ENCODE measurements around the gene AKAP1.
A peak's percentile ranks its signal among the peaks of the same experiment; 100 is the strongest.

Gene AKAP1, protein sequence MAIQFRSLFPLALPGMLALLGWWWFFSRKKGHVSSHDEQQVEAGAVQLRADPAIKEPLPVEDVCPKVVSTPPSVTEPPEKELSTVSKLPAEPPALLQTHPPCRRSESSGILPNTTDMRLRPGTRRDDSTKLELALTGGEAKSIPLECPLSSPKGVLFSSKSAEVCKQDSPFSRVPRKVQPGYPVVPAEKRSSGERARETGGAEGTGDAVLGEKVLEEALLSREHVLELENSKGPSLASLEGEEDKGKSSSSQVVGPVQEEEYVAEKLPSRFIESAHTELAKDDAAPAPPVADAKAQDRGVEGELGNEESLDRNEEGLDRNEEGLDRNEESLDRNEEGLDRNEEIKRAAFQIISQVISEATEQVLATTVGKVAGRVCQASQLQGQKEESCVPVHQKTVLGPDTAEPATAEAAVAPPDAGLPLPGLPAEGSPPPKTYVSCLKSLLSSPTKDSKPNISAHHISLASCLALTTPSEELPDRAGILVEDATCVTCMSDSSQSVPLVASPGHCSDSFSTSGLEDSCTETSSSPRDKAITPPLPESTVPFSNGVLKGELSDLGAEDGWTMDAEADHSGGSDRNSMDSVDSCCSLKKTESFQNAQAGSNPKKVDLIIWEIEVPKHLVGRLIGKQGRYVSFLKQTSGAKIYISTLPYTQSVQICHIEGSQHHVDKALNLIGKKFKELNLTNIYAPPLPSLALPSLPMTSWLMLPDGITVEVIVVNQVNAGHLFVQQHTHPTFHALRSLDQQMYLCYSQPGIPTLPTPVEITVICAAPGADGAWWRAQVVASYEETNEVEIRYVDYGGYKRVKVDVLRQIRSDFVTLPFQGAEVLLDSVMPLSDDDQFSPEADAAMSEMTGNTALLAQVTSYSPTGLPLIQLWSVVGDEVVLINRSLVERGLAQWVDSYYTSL

DNA sequence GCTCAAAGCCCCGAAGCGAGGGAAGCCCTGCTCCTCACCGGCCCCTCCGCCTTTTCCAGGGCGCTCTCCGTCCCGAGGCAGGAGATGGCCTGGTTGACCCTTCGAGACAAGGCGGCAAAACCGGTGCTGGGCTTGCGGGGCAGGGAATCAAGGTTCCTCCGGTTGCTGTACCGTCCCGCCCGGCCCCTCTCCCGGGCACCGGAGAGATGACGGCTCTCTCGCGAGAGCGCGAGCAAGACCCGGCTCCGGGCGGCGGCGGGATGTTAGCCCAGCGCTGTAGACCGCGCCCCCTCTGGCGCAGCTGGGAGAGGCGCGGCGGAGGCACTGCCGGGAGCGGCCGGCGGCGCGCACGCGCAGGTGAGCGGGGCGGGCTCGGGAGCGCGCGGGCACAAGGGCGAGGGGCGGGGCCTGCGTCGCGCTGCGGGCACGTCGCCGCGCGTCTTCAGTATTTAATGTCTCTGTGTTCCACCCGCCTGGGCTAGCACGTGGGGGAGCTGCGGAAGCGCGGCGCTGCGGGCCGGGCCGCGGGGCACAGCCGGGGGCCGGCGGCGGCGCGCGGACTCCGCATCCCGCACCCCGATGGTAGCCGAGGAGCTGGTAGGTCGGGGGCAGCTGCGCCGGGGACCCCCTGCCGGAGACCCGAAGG is at the start of gene AKAP1:
Gene AKAP1, plus strand, starts transcription at position 445 of the 646 bp plus-strand sequence. CDS start 20,219 bp downstream, outside the sequence.
- DNase-seq = peak; percentile 96

DNA sequence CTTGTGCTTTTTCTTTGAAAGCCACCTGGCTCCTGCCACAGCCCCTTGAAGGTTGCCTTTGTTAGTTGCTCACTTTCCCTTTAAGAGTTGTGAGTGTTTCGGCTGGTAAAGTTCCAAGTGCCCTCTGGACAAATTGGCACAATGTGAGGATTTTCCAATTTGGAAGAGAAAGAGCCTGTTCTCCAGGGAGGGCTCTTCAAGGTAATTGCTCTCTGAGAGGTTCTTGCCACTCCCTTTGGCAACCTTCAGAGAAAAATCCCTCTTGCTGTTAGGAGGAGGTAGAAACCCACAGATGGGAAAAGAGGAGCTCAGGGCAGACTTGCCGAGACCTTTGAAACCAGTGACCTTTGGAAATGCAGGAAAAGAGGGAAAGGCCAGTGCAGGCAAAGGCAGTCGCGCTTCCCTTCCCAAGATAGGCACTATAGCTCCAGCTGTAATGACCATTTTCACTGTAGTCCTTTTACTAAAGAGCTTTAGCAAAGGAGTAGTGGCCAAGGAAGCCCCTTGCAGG is 49.0 kb upstream of the AKAP1 start:
- DNase-seq = no peak

DNA sequence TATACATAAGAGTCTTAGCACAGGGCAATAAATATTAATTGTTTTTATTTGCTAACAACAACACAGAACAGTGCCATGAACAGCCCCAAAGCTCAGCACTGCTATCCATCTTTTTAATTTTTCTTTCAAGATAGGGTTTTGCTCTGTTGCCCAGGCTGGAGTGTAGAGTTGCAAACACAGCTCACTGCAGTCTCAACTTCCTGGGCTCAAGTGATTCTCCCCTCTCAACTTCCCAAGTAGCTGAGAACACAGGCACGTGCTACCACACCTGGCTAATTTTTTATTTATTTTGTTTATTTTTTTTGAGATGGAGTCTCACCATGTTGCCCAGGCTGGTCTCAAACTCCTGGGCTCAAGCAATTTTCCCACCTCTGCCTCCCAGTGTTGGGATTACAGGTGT is 47.6 kb upstream of the AKAP1 start:
- DNase-seq = no peak

DNA sequence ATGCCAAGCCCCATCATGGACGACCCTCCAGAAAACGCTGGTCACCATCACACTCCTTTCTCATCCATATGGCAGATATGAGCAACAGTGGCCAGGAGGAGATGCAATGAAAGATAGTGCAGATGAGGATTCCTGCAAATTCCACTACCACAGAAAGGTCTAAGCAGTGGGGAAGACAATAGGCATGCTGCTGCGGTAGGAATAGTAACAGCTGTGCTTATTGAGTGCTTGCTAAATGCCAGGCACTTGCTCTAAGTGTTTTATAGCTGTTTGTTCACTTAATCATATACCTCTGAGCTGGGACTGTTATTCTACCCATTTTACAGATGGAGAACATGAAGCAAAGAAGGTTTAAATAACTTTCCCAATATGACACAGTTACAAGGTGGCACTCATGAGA is 46.6 kb upstream of the AKAP1 start:
- DNase-seq = no peak

DNA sequence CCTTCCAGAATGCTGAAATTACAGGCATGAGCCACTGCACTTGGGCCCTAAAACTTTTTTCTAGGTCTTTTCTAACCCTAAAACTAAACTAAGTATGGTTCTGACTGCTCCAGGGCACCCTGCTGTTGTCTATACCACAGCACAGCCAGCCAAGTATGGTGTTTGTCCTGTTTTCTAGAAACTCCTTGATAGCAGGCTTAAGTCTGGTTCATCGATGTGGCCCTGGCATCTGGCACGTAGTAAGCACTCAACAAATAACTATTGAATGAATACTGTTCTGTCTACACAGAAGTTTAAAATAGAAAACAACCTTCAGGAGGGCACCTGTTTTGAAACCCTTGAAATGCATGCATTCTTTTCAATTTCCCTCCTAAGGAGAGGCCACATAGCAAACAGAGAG is 44.5 kb upstream of the AKAP1 start:
- DNase-seq = no peak

DNA sequence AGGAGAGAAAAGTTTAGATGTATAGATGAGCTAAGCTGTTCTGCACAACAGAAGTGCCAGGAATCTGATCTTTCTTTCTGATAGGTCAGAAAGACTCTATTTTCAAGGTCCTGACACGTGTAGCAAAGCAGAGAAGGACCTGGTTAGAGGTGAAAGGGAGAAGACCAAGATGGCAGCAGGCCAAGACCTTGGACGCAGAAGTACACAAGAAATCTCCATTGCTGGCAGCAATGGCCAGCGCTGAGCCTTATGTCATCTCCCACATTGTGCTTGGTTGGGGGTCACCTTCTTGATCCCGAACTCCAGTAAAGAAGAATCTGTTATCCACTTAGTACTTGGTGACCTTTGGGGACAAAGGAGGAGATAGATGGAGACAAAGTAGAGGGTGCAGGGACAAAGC is 41.8 kb upstream of the AKAP1 start:
- no peak for DNase-seq

DNA sequence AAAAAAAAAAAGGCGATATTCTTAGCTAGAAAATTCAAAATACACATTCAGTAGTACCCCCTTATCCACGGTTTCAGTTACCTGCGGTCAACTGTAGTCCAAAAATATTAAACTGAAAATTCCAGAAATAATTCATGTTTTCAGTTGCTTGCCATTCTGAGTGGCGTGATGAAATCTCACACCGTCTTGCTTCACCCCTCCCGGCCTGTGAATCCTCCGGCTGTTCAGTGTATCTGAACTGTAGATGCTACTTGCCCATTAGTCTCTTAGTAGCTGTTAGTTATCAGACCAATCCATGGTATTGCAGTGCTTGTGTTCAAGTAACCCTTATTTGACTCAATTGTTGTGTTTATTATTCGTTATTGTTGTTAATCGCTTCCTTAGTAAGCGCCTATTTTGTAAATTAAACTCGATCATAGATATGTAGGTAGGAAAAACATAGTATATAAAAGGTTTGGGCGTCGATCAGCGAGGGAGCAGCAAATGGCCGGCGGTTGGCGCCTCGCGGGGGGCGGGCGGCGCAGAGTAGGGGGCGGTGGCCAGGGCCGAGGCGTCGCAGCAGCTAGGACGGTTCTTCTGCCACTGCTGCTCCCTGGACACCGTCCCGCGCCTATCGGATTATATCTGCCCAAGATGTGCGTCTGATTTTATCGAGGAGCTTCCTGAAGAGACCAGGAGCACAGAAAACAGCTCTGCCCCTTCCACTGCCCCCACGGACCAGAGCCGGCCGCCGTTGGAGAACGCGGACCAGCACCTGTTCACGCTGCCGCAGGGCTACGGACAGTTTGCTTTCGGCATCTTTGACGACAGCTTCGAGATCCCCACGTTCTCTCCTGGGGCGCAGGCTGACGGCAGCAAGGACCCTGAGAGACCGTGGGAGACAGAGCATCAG is 39.8 kb upstream of the AKAP1 start:
- no peak for DNase-seq

DNA sequence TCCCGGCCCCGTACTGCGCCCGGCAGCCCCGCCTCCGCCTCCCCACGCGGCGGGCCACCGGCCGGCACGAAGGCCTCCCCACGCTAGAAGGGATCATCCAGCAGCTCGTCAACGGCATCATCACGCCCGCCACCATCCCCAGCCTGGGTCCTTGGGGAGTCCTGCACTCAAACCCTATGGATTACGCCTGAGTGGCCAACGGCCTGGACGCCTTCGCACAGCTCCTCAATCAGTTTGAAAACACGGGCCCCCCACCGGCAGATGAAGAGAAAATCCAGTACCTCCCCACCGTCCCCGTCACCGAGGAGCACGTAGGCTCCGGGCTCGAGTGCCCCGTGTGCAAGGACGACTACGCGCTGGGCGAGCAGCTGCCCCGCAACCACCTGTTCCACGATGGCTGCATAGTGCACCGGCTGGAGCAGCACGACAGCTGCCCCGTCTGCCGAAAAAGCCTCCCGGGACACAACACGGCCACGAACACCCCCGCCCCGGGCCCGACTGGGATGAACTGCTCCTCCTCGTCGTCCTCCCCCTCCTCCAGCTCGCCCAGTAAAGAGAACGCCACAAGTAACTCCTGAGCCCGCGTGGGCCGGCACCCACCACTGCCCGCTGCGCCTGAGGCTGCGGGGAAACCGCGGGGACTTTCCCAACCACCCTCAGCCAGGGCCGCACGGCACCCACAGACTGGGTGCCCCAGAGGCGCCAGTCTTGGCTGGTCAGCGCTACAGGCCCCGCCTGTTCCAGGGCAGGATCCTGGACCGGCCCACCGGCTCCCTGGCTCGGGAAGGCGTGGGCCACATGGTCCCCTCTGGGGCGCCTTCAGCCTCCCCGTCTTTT is 39.0 kb upstream of the AKAP1 start:
- peak; percentile 44 for DNase-seq

DNA sequence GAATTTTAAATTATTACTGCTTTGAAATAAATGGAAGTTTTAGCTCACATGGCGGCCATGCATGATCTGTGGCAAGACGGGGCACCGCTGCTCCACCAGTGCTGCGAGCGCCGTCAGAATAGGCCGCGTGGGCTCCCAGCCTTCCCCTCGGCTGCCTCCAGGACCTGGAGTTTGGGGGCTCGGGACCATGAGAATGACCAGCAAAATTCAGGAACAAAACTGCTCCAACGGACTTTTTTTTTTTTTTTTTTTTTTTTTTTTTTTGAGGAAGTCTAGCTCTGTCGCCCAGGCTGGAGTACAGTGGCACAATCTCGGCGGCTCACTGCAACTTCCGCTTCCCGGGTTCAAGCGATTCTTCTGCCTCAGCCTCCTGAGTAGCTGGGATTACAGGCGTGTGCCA is 38.3 kb upstream of the AKAP1 start:
- no peak for DNase-seq

DNA sequence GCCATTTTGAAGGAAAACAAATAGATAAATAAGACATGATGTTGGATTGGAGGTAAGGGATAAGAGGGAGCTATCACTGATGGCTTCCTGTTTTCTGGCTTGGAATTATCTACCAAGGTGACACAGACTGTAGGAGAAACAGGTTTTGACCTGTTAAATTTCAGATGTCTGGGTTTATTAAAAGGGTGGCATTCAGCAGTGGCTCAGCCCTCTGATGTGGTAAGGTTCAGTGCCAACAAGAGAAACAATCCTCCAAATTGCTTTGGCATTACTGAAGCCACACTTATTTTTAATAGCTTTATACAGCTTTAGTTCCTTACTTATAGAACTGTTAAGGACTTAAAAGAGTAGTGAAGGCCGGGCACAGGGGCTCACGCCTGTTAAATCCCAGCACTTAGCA is 37.0 kb upstream of the AKAP1 start:
- DNase-seq = no peak

DNA sequence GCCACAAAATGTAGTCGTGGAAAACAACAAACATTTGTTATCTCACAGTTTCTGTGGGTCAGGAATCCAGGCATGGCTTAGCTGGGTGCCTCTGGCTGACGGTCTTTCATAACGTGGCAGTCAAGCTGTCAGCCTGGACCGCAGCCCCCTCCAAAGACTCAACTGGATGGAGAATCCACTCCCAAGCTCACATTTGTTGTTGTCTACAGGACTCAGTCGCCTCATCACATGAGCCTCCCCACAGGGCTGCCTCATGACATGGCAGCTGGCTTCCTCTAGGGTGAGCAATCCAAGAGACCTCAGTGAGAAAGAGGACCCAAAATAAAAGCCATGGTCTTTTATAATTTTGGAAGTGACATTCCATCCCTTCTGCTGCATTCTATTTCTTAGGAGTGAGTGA is 34.7 kb upstream of the AKAP1 start:
- no peak for DNase-seq

DNA sequence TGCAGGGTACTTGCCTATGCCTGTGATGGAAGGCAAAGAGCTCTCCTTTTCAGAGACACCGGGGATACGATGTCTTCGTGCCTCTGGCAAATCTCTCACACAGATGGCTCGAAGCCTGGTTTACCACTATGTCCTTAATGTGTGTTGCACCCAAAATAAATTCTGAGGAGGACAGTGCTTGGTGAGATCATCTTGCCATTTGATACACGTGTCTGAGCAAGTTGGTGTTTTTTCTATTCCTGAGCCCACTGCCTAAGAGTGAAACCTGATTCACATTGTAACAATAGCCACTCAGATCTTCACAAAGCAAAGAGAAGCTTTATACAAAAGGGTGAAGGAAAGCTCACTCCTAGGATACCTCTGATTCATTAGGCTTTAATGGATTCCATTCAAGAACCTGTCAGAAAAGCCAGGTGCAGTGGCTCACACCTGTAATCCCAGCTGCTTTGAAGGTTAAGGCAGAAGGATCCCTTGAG is 33.1 kb upstream of the AKAP1 start:
- DNase-seq = no peak

DNA sequence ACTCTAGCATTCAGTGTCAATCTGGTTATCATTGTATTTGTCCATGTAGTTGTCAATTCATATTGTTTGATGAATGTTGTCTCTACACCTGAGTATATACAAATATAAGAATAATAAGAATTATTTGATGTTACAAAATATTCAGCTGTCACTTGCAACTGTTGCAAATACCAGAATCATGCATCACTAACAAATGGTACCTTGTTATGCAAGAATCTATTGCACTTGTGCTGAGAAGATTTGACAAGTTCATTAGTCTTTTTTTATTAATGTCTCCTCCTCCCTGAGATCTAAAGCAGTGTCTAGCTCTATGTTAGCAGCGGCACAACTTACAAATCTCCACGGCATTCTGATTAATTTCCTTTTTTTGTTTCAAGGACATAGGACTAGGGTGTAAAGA is 22.2 kb upstream of the AKAP1 start:
- DNase-seq = no peak

DNA sequence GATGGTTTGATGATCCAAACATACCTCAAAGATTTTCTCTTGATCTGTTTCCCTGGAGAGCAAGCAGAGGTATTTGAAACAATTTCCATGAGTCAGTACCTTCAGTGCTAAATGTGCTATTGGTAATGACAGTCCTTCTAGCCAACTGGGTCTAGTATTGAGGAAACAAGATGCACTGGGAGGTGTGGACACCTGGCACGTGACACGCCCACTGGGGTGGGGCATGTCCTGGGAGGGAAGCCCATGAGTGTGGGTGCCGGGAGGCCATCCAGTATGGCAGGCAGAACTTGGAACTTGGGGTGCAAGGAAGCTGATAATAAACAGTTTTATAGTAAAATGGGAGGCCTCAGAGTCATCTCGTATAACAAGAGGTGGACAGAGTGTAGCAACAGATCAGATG is 17.9 kb upstream of the AKAP1 start:
- DNase-seq = no peak

DNA sequence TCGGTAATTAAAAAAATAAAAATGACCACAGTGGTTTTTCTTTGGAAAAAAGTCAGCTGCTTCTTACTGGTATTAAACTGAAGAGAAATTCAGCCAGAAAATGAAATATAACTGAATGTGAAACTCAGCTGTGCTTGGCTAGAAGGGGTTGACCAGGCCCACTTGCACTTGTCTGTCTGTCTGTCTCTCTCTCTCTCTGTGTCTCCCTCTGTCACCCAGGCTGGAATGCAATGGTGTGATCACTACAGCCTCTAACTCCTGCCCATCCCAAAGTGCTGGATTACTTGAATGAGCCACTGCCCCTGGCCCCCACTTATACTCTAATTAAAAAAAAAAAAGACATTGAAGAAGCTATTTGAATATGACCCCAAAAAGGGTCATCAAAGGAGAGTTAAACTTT is 17.3 kb upstream of the AKAP1 start:
- DNase-seq = no peak

DNA sequence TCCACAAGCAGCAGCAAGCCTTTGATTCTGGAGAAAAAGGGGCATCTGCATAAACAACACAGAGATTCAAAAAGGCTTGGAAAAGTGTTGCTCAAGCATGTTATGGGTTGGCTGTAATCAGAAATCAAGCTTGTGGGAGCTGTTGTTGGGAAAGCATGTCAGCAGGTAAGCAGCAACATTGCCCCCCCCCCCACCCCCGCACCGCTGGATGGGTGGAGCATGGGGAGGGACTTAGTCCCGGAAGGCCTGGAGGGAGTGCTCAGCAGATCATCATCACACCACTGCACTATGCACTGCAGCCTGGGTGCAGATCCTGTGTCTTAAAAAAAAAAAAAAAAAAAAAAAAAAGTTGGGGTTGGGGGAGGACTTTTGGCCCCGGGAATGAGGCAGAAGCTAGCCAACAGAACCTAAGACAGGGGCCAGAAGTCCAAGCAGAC is 16.8 kb upstream of the AKAP1 start:
- DNase-seq = no peak

DNA sequence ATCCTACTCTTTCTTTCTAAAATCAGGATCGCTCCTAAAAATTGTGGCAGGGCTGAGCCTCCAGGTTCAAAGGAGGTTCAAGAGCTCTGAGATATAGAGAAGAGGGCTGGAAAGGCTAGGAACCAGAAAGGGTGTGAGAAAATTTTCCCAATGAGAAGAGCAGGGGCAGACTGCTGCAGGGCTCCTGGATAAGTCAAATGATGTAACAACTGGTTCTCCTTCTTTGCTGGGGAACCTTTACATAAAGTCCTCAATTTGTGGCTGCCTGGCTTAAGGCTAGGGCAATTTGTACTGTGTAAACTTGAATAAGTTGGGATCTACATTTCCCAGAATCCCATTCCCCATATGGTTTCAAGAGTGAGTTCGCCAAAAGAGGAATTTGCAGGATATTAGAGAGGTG is 16.3 kb upstream of the AKAP1 start:
- no peak for DNase-seq

DNA sequence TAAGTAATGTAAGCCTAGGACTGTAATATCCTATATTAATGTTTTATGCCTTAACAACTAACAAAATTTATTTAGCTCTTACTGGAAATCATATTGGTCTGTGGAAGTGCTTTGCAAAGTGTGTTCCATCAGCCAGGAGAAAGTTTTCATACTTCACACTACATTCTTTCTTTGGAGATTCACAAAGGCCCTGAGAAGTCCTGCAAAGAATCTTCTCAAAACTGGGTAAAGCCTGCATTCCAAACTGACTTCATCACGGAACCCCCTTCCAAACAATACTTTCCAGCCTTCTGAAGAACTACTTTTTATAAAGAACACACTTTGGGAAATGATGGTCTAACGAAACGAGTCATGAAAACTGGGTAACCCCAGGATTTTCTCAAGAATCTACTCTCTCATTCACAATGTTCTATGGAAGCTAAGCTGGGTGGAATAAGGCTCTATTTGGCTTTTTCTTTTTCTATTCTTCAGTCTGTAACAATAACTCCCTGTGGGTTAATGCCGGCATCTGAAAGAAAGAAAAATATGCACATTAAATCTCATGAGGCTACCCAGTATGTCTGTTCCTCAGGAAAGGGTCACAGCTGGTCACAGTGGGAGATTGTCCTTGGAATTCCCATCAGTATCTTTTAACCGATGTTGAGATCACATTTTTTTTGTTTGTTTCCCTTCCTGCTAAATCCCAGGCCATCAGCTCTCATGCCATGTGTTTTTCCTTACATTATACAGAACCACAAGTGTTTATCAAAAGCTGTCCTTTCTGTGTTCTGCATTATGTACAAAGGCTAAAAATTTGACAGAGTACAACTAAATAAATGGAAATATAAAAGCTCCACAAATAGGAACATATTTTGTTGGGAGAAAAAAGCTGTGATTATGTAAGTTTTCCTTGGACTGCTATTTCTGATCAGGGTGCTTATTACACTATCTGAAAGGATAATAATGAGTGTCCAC is 12.8 kb upstream of the AKAP1 start:
- DNase-seq = no peak

DNA sequence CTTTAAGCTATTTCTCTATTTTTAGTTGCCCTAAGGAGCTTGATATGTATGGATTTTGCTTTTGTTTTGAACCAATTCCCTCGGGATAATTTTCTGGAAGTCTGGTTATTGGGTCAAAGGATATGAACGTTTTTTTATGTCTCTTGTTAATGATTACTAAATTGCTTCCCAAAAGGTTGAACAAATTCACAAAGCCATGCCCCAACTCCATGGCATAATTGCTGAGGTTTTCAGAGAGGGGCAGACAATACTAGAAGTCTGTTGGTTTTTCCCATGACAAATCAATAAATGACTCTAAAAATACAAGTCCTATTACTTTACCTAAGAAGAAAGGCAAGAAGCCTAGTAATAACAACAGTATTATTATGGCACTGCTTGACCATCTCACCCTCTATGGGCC is 11.4 kb upstream of the AKAP1 start:
- DNase-seq = no peak

DNA sequence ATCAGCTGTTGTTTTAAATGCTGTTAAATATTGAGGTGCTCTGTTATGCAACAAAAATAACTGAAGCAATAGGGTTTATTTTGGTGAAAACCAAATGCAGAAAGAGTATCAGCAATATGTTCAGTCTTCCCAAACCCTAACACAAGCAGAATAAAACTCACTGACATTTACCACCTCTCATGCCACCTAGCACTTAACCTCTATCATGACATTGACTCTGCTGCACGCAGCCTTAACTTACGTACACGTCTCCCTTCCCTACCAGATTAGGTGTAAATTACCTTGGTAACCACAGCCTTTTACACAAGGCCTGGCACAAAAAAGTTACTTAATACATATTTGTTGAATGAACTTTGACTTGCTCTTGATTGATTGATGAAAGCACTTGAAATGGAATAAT is 9.9 kb upstream of the AKAP1 start:
- DNase-seq = no peak

All from activated CD4-positive, alpha-beta T cell treated with anti-CD3 and anti-CD28 coated beads, Interleukin-2, amount 50 U/mL, for 16 hours (primary cell).